Measurements from ENCODE around the gene SALL4. TPM values are rescaled to one million over a fixed set of nuclear protein-coding genes. Genes with fewer than 3 reads are reported as not detected.
"Not testable (repeated sequence)": the region's sequence is repeated elsewhere in the genome, so short reads cannot be mapped to it uniquely, and the experiment has no call there.

Gene SALL4
- total and polyA plus RNA-seq, 12 donors, result 0.07 to 1.3 (median 0.34) TPM; not detected in 1

- Histone ChIP-seq H3K27me3 (peaks cover 3% of the 10 kb centered on the region), H3K36me3 (replicated peaks in 1 of 2) (no peaks in the 10 kb centered on the region), H3K4me3 (no peak overlapping the region), H3K27ac (no peak overlapping the region), H3K4me1 (replicated peaks in 1 of 2) (peaks cover 0 to 4% of the 10 kb centered on the region in 2 donors), H3K9me3 (replicated peaks in 1 of 3) (no peaks in the 10 kb centered on the region)
- no peak for DNase-seq
- intact Hi-C loops (cut with DNase I), result no loop called here
- 25 to 37% (median 34%) methylated on average over 11 to 16 of the region's 16 CpGs for WGBS, 4 donors
- TF ChIP-seq POLR2A (IDR thresholded peaks at IDR 0.05) (no peak), CTCF (IDR thresholded peaks at IDR 0.05) (no peak)
Observed at GRCh38 chr20:51768759-51769517, 33.4 kb downstream of the SALL4 start.

- Histone ChIP-seq H3K36me3 (replicated peaks in 1 of 2) (no peaks in the 10 kb centered on the region), H3K27ac (peak within 1 kb of the TSS in 2 of 5 donors; percentile 13 to 68), H3K27me3 (peaks cover 3% of the 10 kb centered on the region), H3K4me1 (replicated peaks in 1 of 2) (peaks cover 0 to 4% of the 10 kb centered on the region in 2 donors), H3K9me3 (replicated peaks in 1 of 3) (no peaks in the 10 kb centered on the region), H3K4me3 (peak within 1 kb of the TSS in 2 of 4 donors; percentile 54 to 64)
- intact Hi-C loops (cut with DNase I), result no loop called here
- peak in 4 of 7 donors; percentile 21 to 38 (median 32) for DNase-seq
- WGBS, 4 donors, result 0% methylated on average over 17 to 116 of the region's 131 CpGs
- TF ChIP-seq CTCF (IDR thresholded peaks at IDR 0.05) (no peak), POLR2A (IDR thresholded peaks at IDR 0.05) (no peak)
Observed at GRCh38 chr20:51767867-51768758, 34.2 kb downstream of the SALL4 start, which contains the start of gene ATP9A. TSS of gene ATP9A (minus strand) at chr20:51768390. CDS start at chr20:51768369, 21 bp downstream.

- H3K36me3 ChIP-seq (replicated peaks in 1 of 2), result no peaks in the 10 kb centered on the region
- TF ChIP-seq POLR2A (IDR thresholded peaks at IDR 0.05) (peak in 1 of 2 donors; percentile 24), CTCF (IDR thresholded peaks at IDR 0.05) (peak in 3 of 6 experiments; percentile 17 to 34 (median 23))
- H3K27me3 ChIP-seq, result peaks cover 3% of the 10 kb centered on the region
- H3K27ac ChIP-seq, result peak overlapping the region in 2 of 5 donors; percentile 13 to 68
- intact Hi-C loops (cut with DNase I), result no loop called here
- no peaks in the 10 kb centered on the region for H3K9me3 ChIP-seq (replicated peaks in 1 of 3)
- peaks cover 0 to 4% of the 10 kb centered on the region in 2 donors for H3K4me1 ChIP-seq (replicated peaks in 1 of 2)
- DNase-seq, result peak; percentile 62 to 85 (median 70)
- H3K4me3 ChIP-seq, result peak overlapping the region in 2 of 4 donors; percentile 54 to 64
- WGBS, 4 donors, result 1 to 5% (median 3%) methylated on average over 9 to 61 of the region's 61 CpGs
Observed at GRCh38 chr20:51766994-51767866, 35.1 kb downstream of the SALL4 start.

- H3K4me1 ChIP-seq (replicated peaks in 1 of 2); H3K36me3 ChIP-seq (replicated peaks in 1 of 2); H3K27me3 ChIP-seq; H3K9me3 ChIP-seq (replicated peaks in 1 of 3); intact Hi-C loops (cut with DNase I); H3K4me3 ChIP-seq: not testable (repeated sequence)
- peak overlapping the region in 2 of 5 donors; percentile 4 to 63 for H3K27ac ChIP-seq
- WGBS, 4 donors, result 57 to 69% (median 62%) methylated on average over 10 of the region's 10 CpGs
- DNase-seq, result peak in 3 of 7 donors; percentile 34 to 47 (median 41)
Observed at GRCh38 chr20:51765381-51765780, 36.9 kb downstream of the SALL4 start.

Data from adrenal gland (tissue), 12 donors.